Right ventricle myocardium inferior (tissue), 1 donor: Measurements from ENCODE around the gene DCUN1D2. TPM values are rescaled to one million over a fixed set of nuclear protein-coding genes. Genes with fewer than 3 reads are reported as not detected.
"Not testable (repeated sequence)": the region's sequence is repeated elsewhere in the genome, so short reads cannot be mapped to it uniquely, and the experiment has no call there.

Experiments used
- ATAC-seq: fragments of 200-7000 bp; cut with Tn5 transposase; one replicate; pipeline ENCODE4 v1.9.1; 2020; ENCODE audit warnings: mild to moderate bottlenecking, moderate library complexity
- DNase-seq: peaks from one replicate; pipeline ENCODE4 v3.0.0; 2021; ENCODE audit errors: missing footprints
- intact Hi-C: fragments of 100-400 bp; cut with DNase I; formaldehyde crosslinking; loops from one replicate; pipeline ENCODE4 v1.11.0; 2022
- total RNA-seq: library from RNA; stranded (reverse); fragmentation: NEBNext Ultra II Directional; extraction: Animal tissue kit (Norgen Biotek cat#: 25700); gene quantifications from one replicate; pipeline ENCODE4 v1.2.1, GENCODE V29; 2021
- donor health status: DM: no; HTN: yes; CAD: no; lungs with severe emphysema.

The DCUN1D2 gene
- total RNA-seq, 1 donor from 2014 or later: 194 TPM

DNA sequence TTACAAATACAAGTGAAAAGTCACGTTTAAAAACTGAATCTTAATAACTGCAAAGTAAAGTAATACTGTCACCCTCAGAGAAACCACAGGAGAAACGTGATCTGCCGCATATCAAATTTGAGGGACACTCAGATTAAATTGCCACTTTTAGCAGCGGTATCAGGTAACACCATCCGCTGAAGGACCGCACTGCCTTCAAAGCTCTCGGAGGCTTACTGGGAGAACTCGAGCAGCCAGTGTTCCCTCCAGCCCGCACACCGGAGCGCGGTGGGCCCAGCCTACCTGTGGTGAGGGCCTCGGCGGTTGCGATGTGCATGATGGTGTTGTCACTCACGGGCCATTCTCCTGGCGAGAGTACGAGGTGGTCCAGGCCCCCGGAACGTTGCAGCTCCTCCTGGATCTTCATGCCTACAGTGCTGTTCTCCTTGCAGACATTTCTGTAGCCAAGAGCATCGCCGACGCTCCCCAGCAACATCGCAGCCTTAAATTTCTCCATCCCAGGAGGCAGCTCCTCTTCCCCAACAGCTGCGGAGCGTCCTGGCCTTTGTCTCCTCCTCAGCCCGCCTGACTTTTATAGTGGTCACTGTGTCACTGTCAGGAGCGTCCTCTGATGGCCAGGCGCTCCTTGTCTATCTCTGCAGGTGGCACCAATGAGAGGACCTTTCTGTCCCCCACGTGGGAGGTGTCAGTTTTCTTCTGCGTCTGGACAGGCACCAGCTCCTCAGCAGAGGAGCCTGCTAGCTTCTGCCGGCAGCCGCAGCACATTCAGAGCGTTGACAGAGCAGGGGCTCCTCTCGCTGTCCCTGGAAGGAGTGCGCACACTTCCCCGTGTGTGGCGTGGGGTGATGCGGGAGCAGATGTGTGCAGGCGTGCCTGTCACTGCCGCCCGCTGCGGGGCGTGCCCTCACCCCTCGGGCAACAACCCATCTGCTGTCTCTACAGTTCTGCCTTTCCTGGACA lies 37.3 kb downstream of the DCUN1D2 start, which contains the start of gene ADPRHL1:
Gene ADPRHL1 (minus strand): TSS at position 547 of the 960 bp plus-strand sequence. CDS start 51 bp downstream, at position 496.
- intact Hi-C loops: loop anchor here (5.0 kb wide), 2 partner anchors 34 to 41 kb away; no protein-coding TSS in a partner anchor
- ATAC-seq (peak; percentile 77), DNase-seq (no peak)

DNA sequence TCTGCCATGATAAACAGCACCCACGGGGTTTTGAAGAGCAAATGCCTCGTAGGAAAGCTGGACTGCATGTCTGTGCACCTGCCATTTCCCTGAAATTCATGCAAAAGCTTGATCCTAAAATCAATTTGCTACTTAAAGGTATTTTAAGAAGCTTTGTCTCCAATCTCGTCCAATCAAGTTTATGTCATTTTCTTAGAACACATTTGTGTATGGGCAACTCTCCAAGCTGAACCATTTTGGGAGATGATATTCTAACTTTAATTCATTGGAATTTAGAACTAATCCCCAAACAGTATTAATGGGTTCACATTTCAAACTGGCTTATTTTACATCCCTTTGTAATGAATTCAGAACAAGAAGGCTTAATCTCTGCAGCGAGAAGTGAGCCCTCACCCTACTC lies 38.0 kb downstream of the DCUN1D2 start:
- DNase-seq (no peak), ATAC-seq (no peak)
- intact Hi-C loops: loop anchor here (5.0 kb wide), 2 partner anchors 35 to 40 kb away; no protein-coding TSS in a partner anchor

DNA sequence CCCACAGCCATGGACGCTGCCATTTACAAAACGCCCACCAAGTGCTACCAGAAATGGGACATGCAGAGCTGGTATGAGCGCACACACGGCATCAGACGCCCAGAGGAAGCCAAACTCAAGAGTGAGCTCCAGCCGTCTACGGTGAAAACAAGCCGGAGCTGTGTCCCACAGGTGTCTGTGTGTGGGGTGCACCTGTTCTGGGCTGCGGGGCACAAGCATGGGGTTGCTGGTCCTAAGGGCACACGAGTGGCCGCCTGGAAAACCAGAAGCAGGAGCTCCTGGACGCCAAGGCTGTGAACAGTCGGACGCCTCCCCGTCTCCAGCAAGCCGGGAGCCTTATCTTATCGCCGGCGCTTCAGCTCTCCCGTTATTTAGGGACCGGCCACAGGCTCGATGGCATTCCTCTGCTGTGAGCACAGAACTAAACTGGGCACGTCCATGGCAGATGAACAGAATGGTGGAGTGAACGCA lies 38.5 kb downstream of the DCUN1D2 start:
- peak; percentile 71 for ATAC-seq
- DNase-seq: no peak
- intact Hi-C loops: loop anchor here (5.0 kb wide), 2 partner anchors 35 to 40 kb away; no protein-coding TSS in a partner anchor

DNA sequence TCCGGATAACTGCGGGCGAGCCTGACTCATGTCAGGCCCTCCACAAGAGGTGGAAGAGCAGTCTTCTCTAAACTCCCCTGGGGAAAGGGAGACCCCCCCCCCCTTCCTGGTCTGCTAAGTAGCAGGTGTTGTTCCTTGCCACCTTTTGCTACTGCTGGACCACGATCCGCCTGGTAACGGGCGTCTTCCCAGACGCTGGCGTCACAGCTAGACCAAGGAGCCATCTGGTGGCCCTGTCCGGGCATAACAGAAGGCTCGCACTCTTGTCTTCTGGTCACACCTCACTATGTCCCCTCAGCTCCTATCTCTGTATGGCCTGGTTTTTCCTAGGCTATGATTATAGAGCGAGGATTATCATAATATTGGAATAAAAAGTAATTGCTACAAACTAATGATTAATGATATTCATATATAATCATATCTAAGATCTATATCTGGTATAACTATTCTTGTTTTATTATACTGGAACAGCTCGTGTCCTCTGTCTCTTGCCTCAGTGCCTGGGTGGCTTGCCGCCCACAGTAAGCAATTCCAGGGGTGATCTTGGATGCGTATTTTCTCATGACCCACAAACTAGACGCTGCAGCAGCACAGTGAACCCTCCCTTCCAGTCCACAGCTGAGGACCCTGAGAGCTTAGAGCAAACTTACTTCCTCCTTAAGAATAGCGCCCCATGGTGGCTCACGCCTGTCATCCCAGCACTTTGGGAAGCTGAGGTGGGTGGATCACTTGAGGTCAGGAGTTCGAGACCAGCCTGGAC lies 39.5 kb downstream of the DCUN1D2 start:
- intact Hi-C loops: loop anchor here (5.0 kb wide), 2 partner anchors 36 to 39 kb away; no protein-coding TSS in a partner anchor
- not testable (repeated sequence) for DNase-seq, ATAC-seq

DNA sequence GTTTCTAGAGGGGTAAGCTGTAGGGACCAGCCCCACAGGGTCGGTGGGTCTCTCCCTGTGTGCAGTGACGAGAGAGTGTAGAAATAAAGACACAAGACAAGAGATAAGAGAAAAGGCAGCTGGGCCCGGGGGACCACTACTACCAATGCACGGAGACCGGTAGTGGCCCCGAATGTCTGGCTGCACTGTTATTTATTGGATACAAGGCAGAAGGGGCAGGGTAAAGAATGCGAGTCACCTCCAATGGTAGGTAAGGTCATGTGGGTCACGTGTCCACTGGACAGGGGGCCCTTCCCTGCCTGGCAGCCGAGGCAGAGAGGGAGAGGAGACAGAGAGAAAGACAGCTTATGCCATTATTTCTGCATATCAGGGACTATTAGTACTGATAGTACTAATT lies 40.2 kb downstream of the DCUN1D2 start:
- DNase-seq, ATAC-seq: not testable (repeated sequence)
- intact Hi-C loops: loop anchor here (5.0 kb wide), 2 partner anchors 37 to 38 kb away; no protein-coding TSS in a partner anchor

DNA sequence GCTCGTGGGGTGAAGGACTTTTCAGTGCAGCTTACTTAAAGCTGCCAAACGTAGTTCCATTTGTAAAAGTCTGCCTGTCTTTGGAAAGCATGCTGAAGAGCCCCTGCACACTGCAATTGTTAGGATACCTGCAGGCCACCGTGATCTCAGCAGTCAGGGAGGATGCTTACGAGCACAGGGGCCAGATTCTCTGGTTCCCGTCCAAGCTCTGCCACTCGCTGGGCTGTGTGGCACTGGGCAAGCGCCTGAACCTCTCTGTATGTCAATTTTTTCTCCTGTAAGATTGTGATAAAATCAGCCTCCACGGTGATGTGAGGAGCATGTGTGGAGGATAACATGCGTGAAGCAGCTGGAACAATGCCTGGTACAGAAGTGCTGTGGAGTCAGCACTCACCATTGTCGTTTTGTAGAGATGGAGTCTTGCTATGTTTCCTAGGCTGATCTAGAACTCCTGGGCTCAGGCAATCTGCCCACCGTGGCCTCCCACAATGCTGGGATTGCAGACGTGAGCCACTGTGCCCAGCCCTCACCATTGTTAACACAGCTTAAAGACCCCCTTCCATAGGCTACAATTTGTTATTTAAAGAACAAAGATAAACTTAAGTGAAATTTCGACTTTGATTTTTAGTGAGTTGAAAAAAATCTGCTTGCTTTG lies 40.7 kb downstream of the DCUN1D2 start:
- intact Hi-C loops: loop anchor here (5.0 kb wide), 2 partner anchors 37 to 38 kb away; no protein-coding TSS in a partner anchor

DNA sequence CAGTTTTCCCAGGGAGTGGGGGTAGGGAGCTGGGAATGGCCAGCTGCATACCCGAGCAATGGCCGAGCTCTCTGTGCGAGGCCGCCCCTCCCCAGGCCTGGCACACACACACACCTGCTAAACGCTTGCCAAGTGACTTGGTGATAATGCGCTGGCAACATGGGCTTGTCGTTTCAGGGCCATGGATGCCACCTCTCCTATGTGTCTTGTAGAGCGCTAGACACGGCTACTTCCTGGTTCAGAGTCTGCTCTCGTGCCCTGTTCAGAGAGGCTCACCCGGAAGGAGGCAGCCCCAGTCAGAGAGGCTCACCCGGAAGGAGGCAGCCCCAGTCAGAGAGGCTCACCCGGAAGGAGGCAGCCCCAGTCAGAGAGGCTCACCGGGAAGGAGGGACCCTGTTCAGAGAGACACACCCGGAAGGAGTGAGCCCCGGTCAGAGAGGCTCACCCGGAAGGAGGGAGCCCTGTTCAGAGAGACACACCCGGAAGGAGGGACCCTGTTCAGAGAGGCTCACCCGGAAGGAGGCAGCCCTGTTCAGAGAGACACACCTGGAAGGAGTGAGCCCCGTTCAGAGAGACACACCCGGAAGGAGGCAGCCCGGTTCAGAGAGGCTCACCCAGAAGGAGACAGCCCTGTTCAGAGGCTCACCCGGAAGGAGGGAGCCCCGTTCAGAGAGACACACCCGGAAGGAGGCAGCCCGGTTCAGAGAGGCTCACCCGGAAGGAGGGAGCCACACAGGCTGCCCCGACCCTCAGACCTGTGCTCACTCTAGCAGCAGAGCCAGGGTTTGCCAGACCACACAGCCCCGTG lies 41.4 kb downstream of the DCUN1D2 start:
- ATAC-seq (no peak), DNase-seq (peak; percentile 41)
- intact Hi-C loops: no loop called here

More for the DNA sequence above, 40.7 kb downstream of the DCUN1D2 start:
- ATAC-seq: no peak
- DNase-seq: no peak

DNA sequence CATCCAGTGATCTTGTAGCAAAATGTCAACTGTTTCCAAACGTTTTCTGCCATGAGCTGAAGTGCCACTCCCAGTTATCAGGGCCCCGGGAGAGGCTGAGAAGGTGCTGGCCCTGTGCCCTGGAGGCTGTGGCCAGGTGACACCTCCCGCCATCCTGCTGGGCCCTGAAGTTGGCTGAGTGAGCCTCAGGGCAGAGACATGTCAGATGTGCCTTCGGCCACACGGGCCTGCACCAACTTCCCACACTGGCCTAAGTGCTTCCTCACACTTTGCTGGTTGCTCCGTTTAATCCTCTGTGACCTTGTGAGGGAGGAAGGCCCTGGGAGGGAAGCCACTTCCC lies 42.0 kb downstream of the DCUN1D2 start:
- peak; percentile 54 for ATAC-seq
- intact Hi-C loops: no loop called here
- DNase-seq: peak; percentile 84

DNA sequence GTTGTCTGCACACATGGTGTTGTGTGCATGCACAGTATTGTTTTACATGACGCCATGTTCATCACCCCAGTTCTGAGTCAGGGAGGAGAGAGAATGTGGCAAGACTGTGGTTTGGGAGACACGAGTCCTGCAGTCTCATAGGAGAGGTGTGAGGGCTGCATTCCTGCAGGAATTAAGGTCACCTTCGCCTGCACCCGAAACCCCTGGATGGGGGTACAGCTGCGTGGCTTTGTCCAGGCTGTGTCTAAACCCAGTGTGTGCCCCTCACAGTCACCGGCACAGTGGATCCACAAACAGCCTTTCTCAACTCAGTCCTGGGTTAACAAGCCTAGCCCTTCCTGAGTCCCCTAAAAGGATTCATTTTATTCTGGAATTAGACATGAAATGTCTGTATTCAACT lies 42.9 kb downstream of the DCUN1D2 start:
- DNase-seq: no peak
- intact Hi-C loops: no loop called here
- ATAC-seq: no peak

DNA sequence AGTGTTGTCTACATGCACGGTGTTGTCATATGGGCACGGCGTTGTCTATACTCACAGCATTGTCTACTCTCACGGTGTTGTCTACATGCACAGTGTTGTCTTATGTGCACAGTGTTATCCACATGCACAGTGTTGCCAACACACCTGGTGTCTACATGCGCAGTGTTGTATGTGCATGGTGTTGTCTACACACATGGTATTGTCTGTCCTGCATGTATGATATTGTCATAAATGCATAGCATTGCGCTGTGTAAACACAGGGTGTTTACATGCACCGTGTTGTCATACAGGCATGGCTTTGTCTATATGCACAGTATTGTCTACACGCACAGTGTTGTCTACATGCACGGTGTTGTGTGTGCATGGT lies 44.0 kb downstream of the DCUN1D2 start:
- intact Hi-C loops: no loop called here
- DNase-seq (no peak), ATAC-seq (no peak)

DNA sequence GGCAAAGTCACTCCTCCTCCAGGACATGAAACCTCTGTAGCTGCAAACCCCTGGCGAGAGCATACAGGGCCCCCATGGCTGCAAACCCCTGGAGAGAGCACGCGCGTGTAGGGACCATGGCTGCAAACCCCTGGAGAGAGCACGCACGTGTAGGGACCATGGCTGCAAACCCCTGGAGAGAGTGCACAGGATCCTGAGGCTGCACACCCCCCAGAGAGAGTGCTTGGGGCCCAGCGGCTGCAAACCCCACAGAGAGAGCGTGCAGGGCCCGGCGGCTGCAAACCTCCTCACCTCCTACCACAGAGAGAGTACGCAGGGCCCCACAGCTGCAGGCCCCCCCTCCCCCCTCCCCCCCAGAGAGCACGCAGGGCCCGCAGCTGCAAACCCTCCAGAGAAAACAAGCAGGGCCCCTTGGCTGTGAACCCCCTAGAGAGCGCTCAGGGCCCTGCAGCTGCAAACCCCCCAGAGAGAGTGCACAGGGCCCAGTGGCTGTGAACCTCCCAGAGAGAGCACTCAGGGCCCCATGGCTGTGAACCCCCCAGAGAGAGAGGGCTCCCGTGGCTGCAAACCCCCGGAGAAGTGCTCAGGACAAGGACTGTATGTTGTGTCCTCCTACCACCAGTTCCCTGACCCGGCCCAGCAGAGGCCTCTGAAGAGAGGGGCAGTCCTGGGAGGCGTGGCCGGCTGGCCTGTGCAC lies 44.6 kb downstream of the DCUN1D2 start:
- peak; percentile 52 for DNase-seq
- ATAC-seq: no peak
- intact Hi-C loops: no loop called here

DNA sequence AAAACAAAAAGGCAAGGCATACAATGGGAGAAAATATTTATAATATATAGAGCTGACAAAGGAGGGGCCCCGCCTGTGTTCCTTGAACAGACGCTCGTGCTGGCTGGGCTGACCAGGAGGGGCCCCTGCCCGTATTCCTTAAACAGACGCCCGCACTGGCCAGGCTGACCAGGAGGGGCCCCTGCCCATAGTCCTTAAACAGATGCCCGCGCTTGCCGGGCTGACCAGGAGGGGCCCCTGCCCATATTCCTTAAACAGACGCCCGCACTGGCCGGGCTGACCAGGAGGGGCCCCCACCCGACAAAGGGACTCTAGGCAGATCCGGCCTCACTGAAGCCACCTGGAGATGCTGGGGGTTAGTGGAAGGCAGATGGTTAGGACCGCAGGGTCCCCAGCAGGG lies 46.5 kb downstream of the DCUN1D2 start:
- intact Hi-C loops: no loop called here
- DNase-seq (no peak), ATAC-seq (no peak)

DNA sequence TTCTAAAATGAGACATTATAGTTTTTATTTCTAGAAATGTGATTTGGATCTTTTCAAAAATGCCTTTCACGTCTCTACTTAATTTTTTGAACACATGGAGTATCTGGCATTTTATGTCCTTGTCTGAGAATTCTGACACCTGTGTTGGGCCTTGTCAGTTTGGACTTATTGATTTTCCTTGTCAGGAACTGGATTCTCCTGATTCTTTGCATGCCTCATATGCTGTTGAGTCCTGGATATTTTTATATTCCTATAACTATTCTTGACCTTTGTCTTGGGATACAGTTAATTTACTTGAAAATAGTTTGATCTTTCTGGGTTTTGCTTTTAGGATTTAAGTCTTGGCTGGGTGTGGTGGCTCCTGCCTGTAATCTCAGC lies 47.5 kb downstream of the DCUN1D2 start:
- DNase-seq (no peak), ATAC-seq (no peak)
- intact Hi-C loops: no loop called here

DNA sequence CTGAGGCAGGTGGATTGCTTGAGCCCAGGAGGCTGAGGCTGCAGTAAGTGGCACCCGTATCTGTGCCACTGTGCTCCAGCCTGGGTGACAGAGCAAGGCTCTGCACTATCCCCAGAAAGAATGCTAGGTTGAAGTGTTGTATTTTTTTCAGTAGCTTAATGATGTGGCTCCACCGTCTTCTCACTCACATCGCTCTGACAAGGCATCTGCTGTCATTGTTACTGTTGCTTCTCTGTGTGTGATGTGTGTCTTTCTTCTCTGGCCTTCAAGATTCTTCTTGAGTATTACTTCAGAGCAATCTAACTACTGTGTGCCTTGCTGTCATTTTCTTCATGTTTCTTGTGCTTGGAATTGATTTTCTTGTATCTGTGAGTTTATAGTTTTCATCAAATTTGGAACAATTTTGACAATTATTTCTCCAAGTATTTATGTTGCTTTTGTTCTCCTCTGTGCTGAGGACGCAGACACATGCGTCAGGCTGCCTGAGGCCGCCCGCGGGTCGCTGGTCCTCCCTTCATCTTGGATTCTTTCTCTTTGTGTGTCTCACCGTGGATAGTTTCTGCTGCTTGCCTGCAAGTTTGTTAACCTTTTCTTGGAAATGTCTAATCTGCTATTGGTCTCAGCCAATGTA lies 48.0 kb downstream of the DCUN1D2 start:
- DNase-seq: no peak

DNA sequence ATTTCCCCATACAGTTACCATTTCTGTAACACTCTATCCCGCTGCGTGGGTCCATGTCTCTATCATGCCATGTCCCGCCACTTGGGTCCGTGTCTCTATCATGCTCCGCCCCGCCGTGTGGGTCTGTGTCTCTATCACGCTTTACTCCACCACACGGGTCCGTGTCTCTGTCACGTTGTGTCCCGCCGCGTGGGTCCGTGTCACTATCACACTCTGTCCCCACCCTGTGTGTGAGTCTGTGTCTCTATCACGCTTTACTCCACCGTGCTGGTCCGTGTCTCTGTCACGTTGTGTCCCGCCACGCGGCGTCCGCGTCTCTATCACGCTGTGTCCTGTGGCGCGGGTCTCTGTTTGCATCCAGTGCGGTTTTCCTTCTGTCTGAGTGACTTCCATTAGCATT lies 48.9 kb downstream of the DCUN1D2 start:
- DNase-seq (no peak), ATAC-seq (no peak)
- intact Hi-C loops: no loop called here

More for the DNA sequence above, 48.0 kb downstream of the DCUN1D2 start:
- no peak for ATAC-seq
- intact Hi-C loops: no loop called here

DNA sequence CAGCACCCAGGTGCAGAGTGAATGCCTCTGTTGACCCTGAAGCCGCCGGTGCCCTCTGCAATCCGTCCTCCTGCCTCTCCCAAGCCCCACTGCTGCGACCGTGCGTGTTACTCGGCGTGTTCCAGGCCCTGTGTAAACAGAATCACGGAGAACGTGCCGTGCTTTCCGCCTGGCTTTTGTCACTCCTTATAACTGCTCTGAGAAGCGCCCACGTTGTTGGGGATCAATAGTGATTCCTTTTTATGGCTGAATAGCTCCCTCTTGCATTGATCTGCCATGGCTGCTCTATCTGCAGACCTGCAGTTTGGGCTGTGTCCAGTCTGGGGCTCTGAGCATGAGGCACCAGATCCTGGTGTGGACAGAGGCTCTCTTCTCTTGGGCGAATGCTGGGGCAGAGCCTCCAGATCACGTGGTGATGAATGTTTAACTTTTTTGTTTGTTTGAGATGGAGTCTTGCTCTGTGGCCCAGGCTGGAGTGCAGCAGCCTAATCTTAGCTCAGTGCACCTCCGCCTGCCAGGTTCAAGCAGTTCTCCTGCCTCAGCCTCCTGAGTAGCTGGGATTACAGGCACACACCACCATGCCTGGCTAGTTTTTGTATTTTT lies 53.0 kb downstream of the DCUN1D2 start:
- DNase-seq: peak; percentile 66
- ATAC-seq: peak; percentile 49
- intact Hi-C loops: no loop called here

DNA sequence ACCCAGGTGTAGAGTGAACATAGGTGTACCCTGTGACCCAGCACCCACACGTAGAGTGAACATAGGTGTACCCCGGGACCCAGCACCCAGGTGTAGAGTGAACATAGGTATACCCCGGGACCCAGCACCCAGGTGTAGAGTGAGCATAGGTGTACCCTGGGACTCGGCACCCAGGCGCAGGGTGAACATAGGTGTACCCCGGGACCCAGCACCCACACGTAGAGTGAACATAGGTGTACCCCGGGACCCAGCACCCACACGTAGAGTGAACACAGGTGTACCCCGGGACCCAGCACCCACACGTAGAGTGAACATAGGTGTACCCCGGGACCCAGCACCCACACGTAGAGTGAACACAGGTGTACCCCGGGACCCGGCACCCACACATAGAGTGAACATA lies 53.6 kb downstream of the DCUN1D2 start:
- intact Hi-C loops, ATAC-seq: not testable (repeated sequence)
- DNase-seq: peak; percentile 51
